ENCODE data around the gene TMEM169. TPM values are rescaled to one million over a fixed set of nuclear protein-coding genes. Genes with fewer than 3 reads are reported as not detected.

The TMEM169 gene
- total and polyA plus RNA-seq, 2 of the 13 experiments (the other 11 are each of a cell fraction or from before 2014, with no cell fraction given) = 1.5 to 4.5 TPM

- TF ChIP-seq ZBTB44 (CRISPR knock-in tag; IDR thresholded peaks at IDR 0.05) (0 out of 2 replicates have a peak, but pooled peaks have one; percentile 14), PAF1 (CRISPR knock-in tag; IDR thresholded peaks at IDR 0.05) (no peak), MED13 (CRISPR knock-in tag; IDR thresholded peaks at IDR 0.05) (peak; percentile 82), ELF1 (CRISPR knock-in tag; IDR thresholded peaks at IDR 0.05) (peak; percentile 98), IRX3 (CRISPR knock-in tag; IDR thresholded peaks at IDR 0.05; ENCODE audit: borderline replicate concordance, low read depth) (peak; percentile 72; the same call in 1 of the 2 replicates), ZNF558 (CRISPR knock-in tag; IDR thresholded peaks at IDR 0.05; ENCODE audit: borderline replicate concordance) (no peak; the same call in 1 of the 2 replicates), ZBTB39 (CRISPR knock-in tag; IDR thresholded peaks at IDR 0.05) (peak; percentile 87)
- TF ChIP-seq, protein P1, sequence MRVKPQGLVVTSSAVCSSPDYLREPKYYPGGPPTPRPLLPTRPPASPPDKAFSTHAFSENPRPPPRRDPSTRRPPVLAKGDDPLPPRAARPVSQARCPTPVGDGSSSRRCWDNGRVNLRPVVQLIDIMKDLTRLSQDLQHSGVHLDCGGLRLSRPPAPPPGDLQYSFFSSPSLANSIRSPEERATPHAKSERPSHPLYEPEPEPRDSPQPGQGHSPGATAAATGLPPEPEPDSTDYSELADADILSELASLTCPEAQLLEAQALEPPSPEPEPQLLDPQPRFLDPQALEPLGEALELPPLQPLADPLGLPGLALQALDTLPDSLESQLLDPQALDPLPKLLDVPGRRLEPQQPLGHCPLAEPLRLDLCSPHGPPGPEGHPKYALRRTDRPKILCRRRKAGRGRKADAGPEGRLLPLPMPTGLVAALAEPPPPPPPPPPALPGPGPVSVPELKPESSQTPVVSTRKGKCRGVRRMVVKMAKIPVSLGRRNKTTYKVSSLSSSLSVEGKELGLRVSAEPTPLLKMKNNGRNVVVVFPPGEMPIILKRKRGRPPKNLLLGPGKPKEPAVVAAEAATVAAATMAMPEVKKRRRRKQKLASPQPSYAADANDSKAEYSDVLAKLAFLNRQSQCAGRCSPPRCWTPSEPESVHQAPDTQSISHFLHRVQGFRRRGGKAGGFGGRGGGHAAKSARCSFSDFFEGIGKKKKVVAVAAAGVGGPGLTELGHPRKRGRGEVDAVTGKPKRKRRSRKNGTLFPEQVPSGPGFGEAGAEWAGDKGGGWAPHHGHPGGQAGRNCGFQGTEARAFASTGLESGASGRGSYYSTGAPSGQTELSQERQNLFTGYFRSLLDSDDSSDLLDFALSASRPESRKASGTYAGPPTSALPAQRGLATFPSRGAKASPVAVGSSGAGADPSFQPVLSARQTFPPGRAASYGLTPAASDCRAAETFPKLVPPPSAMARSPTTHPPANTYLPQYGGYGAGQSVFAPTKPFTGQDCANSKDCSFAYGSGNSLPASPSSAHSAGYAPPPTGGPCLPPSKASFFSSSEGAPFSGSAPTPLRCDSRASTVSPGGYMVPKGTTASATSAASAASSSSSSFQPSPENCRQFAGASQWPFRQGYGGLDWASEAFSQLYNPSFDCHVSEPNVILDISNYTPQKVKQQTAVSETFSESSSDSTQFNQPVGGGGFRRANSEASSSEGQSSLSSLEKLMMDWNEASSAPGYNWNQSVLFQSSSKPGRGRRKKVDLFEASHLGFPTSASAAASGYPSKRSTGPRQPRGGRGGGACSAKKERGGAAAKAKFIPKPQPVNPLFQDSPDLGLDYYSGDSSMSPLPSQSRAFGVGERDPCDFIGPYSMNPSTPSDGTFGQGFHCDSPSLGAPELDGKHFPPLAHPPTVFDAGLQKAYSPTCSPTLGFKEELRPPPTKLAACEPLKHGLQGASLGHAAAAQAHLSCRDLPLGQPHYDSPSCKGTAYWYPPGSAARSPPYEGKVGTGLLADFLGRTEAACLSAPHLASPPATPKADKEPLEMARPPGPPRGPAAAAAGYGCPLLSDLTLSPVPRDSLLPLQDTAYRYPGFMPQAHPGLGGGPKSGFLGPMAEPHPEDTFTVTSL (CRISPR knock-in tag; IDR thresholded peaks at IDR 0.05; ENCODE audit: borderline replicate concordance) = peak; percentile 61; the same call in 1 of the 2 replicates
- TF ChIP-seq, protein P2, sequence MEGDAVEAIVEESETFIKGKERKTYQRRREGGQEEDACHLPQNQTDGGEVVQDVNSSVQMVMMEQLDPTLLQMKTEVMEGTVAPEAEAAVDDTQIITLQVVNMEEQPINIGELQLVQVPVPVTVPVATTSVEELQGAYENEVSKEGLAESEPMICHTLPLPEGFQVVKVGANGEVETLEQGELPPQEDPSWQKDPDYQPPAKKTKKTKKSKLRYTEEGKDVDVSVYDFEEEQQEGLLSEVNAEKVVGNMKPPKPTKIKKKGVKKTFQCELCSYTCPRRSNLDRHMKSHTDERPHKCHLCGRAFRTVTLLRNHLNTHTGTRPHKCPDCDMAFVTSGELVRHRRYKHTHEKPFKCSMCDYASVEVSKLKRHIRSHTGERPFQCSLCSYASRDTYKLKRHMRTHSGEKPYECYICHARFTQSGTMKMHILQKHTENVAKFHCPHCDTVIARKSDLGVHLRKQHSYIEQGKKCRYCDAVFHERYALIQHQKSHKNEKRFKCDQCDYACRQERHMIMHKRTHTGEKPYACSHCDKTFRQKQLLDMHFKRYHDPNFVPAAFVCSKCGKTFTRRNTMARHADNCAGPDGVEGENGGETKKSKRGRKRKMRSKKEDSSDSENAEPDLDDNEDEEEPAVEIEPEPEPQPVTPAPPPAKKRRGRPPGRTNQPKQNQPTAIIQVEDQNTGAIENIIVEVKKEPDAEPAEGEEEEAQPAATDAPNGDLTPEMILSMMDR (CRISPR knock-in tag; IDR thresholded peaks at IDR 0.05) = 0 out of 2 replicates have a peak, but pooled peaks have one; percentile 5
- TF ChIP-seq, protein P3, sequence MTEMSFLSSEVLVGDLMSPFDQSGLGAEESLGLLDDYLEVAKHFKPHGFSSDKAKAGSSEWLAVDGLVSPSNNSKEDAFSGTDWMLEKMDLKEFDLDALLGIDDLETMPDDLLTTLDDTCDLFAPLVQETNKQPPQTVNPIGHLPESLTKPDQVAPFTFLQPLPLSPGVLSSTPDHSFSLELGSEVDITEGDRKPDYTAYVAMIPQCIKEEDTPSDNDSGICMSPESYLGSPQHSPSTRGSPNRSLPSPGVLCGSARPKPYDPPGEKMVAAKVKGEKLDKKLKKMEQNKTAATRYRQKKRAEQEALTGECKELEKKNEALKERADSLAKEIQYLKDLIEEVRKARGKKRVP (CRISPR knock-in tag; IDR thresholded peaks at IDR 0.05) = no peak; a peak in 1 of 4 replicates
- TF ChIP-seq, protein P4, sequence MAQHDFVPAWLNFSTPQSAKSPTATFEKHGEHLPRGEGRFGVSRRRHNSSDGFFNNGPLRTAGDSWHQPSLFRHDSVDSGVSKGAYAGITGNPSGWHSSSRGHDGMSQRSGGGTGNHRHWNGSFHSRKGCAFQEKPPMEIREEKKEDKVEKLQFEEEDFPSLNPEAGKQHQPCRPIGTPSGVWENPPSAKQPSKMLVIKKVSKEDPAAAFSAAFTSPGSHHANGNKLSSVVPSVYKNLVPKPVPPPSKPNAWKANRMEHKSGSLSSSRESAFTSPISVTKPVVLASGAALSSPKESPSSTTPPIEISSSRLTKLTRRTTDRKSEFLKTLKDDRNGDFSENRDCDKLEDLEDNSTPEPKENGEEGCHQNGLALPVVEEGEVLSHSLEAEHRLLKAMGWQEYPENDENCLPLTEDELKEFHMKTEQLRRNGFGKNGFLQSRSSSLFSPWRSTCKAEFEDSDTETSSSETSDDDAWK (CRISPR knock-in tag; IDR thresholded peaks at IDR 0.05) = no peak
Measured at GRCh38 chr2:216108967-216109921, 27.5 kb downstream of the TMEM169 start, which contains the start of gene XRCC5 (continued).
